Measurements from ENCODE around the gene IRAK2.

The IRAK2 gene

GRCh38 chr3:10142707-10143560 lies 21.8 kb upstream of the IRAK2 start:
- no peak for TF ChIP-seq SIN3A (IDR thresholded peaks at IDR 0.05; ENCODE audit: borderline replicate concordance, insufficient read depth, low read length)
- no peak for TF ChIP-seq REST (IDR thresholded peaks at IDR 0.05; ENCODE audit: insufficient read depth in 1 of 2, low read depth in 2 of 2, low read length in 2 of 2)
- no peak for TF ChIP-seq TAF1 (IDR thresholded peaks at IDR 0.05; ENCODE audit: borderline replicate concordance, insufficient read depth, low read length)
- TF ChIP-seq FOXP2 (optimal IDR thresholded peaks at IDR 0.05; ENCODE audit: borderline replicate concordance, extremely low read depth, extremely low read length, insufficient read depth): no peak
- no peak for TF ChIP-seq POLR2AphosphoS5 (IDR thresholded peaks at IDR 0.05; ENCODE audit: low read depth, low read length)

- TF ChIP-seq REST (IDR thresholded peaks at IDR 0.05; ENCODE audit: insufficient read depth in 1 of 2, low read depth in 2 of 2, low read length in 2 of 2): no peak
- TF ChIP-seq POLR2AphosphoS5 (IDR thresholded peaks at IDR 0.05; ENCODE audit: low read depth, low read length): no peak
- no peak for TF ChIP-seq TAF1 (IDR thresholded peaks at IDR 0.05; ENCODE audit: borderline replicate concordance, insufficient read depth, low read length)
- TF ChIP-seq FOXP2 (optimal IDR thresholded peaks at IDR 0.05; ENCODE audit: borderline replicate concordance, extremely low read depth, extremely low read length, insufficient read depth): no peak
- TF ChIP-seq SIN3A (IDR thresholded peaks at IDR 0.05; ENCODE audit: borderline replicate concordance, insufficient read depth, low read length): no peak
These were observed 19.0 kb upstream of the IRAK2 start for GRCh38 chr3:10145685-10146084.

GRCh38 chr3:10149226-10149625 lies 15.5 kb upstream of the IRAK2 start:
- no peak for TF ChIP-seq TAF1 (IDR thresholded peaks at IDR 0.05; ENCODE audit: borderline replicate concordance, insufficient read depth, low read length)
- TF ChIP-seq POLR2AphosphoS5 (IDR thresholded peaks at IDR 0.05; ENCODE audit: low read depth, low read length): no peak
- no peak for TF ChIP-seq REST (IDR thresholded peaks at IDR 0.05; ENCODE audit: insufficient read depth in 1 of 2, low read depth in 2 of 2, low read length in 2 of 2)
- no peak for TF ChIP-seq SIN3A (IDR thresholded peaks at IDR 0.05; ENCODE audit: borderline replicate concordance, insufficient read depth, low read length)
- no peak for TF ChIP-seq FOXP2 (optimal IDR thresholded peaks at IDR 0.05; ENCODE audit: borderline replicate concordance, extremely low read depth, extremely low read length, insufficient read depth)

GRCh38 chr3:10150987-10151386 lies 13.7 kb upstream of the IRAK2 start:
- TF ChIP-seq TAF1 (IDR thresholded peaks at IDR 0.05; ENCODE audit: borderline replicate concordance, insufficient read depth, low read length) (no peak), SIN3A (IDR thresholded peaks at IDR 0.05; ENCODE audit: borderline replicate concordance, insufficient read depth, low read length) (no peak), POLR2AphosphoS5 (IDR thresholded peaks at IDR 0.05; ENCODE audit: low read depth, low read length) (no peak), FOXP2 (optimal IDR thresholded peaks at IDR 0.05; ENCODE audit: borderline replicate concordance, extremely low read depth, extremely low read length, insufficient read depth) (no peak), REST (IDR thresholded peaks at IDR 0.05; ENCODE audit: insufficient read depth in 1 of 2, low read depth in 2 of 2, low read length in 2 of 2) (no peak)
